T-helper 2 cell (primary cell): Measurements from ENCODE around the gene FGB.

Experiments used
- DNase-seq, 5 experiments: peaks; one replicate each; pipeline versions ENCODE4 v3.0.0 to v3.0.0-alpha.2; 2012 to 2022
- total RNA-seq, 2 donors: gene quantifications; one replicate each; lab custom pipeline; 2026; lab: John Stamatoyannopoulos, UW

The FGB gene
- 0 to 0.31 reads per million in 2 donors for total RNA-seq

GRCh38 chr4:154562697-154563254 lies at the start of gene FGB:
TSS of gene FGB (plus strand) at chr4:154563011. CDS start at chr4:154563019, 8 bp downstream.
- DNase-seq: no peak

GRCh38 chr4:154516318-154517029 lies 46.3 kb upstream of the FGB start:
- no peak for DNase-seq

- no peak for DNase-seq
Measured at GRCh38 chr4:154517591-154517990, 45.2 kb upstream of the FGB start.

GRCh38 chr4:154519214-154519613 lies 43.6 kb upstream of the FGB start:
- no peak for DNase-seq

- DNase-seq: no peak
Measured at GRCh38 chr4:154521607-154522006, 41.2 kb upstream of the FGB start.

GRCh38 chr4:154526151-154526550 lies 36.7 kb upstream of the FGB start:
- DNase-seq: no peak

- DNase-seq: no peak
Measured at GRCh38 chr4:154527308-154527707, 35.5 kb upstream of the FGB start.

GRCh38 chr4:154528869-154529268 lies 33.9 kb upstream of the FGB start:
- no peak for DNase-seq

GRCh38 chr4:154529728-154530519 lies 32.9 kb upstream of the FGB start:
- DNase-seq: no peak

GRCh38 chr4:154534296-154534695 lies 28.5 kb upstream of the FGB start:
- no peak for DNase-seq

- DNase-seq: no peak
Measured at GRCh38 chr4:154542271-154542879, 20.4 kb upstream of the FGB start.

- DNase-seq: no peak
Measured at GRCh38 chr4:154545689-154546088, 17.1 kb upstream of the FGB start.

- DNase-seq: peak; percentile 94 to 96 (median 94)
Measured at GRCh38 chr4:154549894-154550790, 12.7 kb upstream of the FGB start, which contains the start of gene PLRG1. TSS of gene PLRG1 (minus strand) at chr4:154550400. CDS start at chr4:154550308, 92 bp downstream.

GRCh38 chr4:154551872-154552686 lies 10.7 kb upstream of the FGB start:
- peak; percentile 15 to 75 (median 53) for DNase-seq

- no peak for DNase-seq
Measured at GRCh38 chr4:154559141-154559493, 3.7 kb upstream of the FGB start.

- DNase-seq: peak in 1 of 5 experiments; percentile 9
Measured at GRCh38 chr4:154559494-154560418, 3.1 kb upstream of the FGB start.

- no peak for DNase-seq
Measured at GRCh38 chr4:154560419-154560801, 2.4 kb upstream of the FGB start.

GRCh38 chr4:154560824-154561231 lies 2.0 kb upstream of the FGB start:
- no peak for DNase-seq

GRCh38 chr4:154564311-154564710 lies 1.5 kb downstream of the FGB start:
- DNase-seq: no peak

GRCh38 chr4:154565704-154566103 lies 2.9 kb downstream of the FGB start:
- no peak for DNase-seq
